T-helper 2 cell treated with Interferon-gamma antibody and Interleukin-4, amounts not matched to agents 100 ng/mL and 5 ng/mL, for 36 hours (primary cell): ENCODE data around the gene OR52E4. TPM values are rescaled to one million over a fixed set of nuclear protein-coding genes. Genes with fewer than 3 reads are reported as not detected.

ENCODE experiments used
- intact Hi-C: fragments of 100-400 bp; cut with micrococcal nuclease; formaldehyde crosslinking; loops from one replicate; pipeline ENCODE4 v1.15.1; 2023
- total RNA-seq: library from RNA; stranded (reverse); gene quantifications from 2 replicates; pipeline ENCODE4 v1.2.3, GENCODE V29; 2022

OR52E4 gene
- total RNA-seq, 1 donor from 2014 or later: not detected

DNA sequence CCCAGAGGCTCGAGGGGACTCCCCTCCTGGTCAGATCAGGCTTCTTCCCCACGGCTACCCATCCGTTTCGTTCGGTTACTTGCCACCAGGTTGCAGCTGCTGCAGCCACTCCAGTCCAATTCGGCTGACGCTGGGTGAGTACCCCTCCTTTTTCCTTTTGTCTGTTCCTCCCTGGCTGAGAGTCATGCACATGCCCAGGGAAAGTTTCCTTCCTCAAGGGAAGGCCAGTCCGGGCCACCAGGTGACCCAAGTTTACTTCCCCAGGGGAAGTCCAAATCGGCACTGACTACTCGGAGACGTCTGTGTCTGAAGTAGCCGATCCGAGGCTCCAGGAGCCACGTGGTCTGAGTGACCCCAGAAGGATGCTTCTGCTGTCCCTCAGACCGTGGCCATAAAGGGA, 48.4 kb downstream of the OR52E4 start:
- intact Hi-C loops: no loop called here

- intact Hi-C loops: no loop called here
Measured at GRCh38 chr11:5929571-5930368, 49.3 kb downstream of the OR52E4 start.

DNA sequence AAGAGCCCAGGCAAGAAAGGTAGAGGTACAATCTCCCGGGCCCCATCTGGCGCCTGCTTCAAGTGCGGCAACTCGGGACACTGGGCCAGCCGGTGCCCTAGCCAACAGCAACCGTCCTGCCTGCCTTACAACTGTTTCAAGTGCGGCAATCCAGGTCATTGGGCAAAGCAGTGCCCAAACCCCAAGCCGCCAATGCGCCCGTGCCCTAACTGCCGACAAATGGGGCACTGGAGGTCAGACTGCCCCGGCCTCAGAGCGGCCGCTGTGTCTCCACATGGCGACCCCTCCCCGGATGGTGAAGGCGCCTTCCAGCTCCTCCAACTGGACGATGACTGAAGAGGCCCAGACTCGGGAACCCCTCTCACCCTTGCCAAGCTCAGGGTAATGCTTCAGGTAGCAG, 50.2 kb downstream of the OR52E4 start:
- intact Hi-C loops: no loop called here

- intact Hi-C loops: no loop called here
Measured at GRCh38 chr11:5931061-5931460, 50.6 kb downstream of the OR52E4 start.

- intact Hi-C loops: no loop called here
Measured at GRCh38 chr11:5932671-5933070, 52.2 kb downstream of the OR52E4 start.

GRCh38 chr11:5933116-5933515, 52.7 kb downstream of the OR52E4 start:
- intact Hi-C loops: no loop called here

Other genes with a start within 250 kb of the OR52E4 start
- 22.1 and 24.4 TPM in 2 replicates for gene TRIM5, start 195.6 kb upstream of the OR52E4 start, total RNA-seq
- 173 and 177 TPM in 2 replicates for gene TRIM22, start 190.8 kb upstream of the OR52E4 start, total RNA-seq
- gene OR56B1, start 144.2 kb upstream of the OR52E4 start, total RNA-seq: 0.09 and 0.36 TPM in 2 replicates
- 0.52 and 0.57 TPM in 2 replicates for gene OR52N4, start 126.4 kb upstream of the OR52E4 start, total RNA-seq
- not detected in 2 replicates for gene OR52N5, start 97.3 kb upstream of the OR52E4 start, total RNA-seq
- 0.23 TPM in 1 of 2 replicates, not detected in the other for gene OR52N1, start 89.4 kb upstream of the OR52E4 start, total RNA-seq
- gene OR52N2, start 71.7 kb upstream of the OR52E4 start, total RNA-seq: not detected in 2 replicates
- not detected in 2 replicates for gene OR52E6, start 38.7 kb upstream of the OR52E4 start, total RNA-seq
- gene OR52E8, start 22.9 kb upstream of the OR52E4 start, total RNA-seq: not detected in 2 replicates
- gene OR52E5, start 12.6 kb downstream of the OR52E4 start, total RNA-seq: not detected in 2 replicates
- not detected in 2 replicates for gene OR56A3, start 61.6 kb downstream of the OR52E4 start, total RNA-seq
- not detected in 2 replicates for gene OR56A5, start 87.9 kb downstream of the OR52E4 start, total RNA-seq
- not detected in 2 replicates for gene OR52L1, start 106.4 kb downstream of the OR52E4 start, total RNA-seq
- 0.05 TPM in 1 of 2 replicates, not detected in the other for gene OR56A4, start 126.3 kb downstream of the OR52E4 start, total RNA-seq
- gene OR56A1, start 150.1 kb downstream of the OR52E4 start, total RNA-seq: not detected in 2 replicates
- gene OR56B4, start 227.1 kb downstream of the OR52E4 start, total RNA-seq: not detected in 2 replicates